OCI-M2 (cell line): ENCODE results near the gene NEURL1.

Source experiments
- DNase-seq: peaks from one replicate; lab custom pipeline; 2025; ENCODE audit not compliant: unreplicated experiment; lab: John Stamatoyannopoulos, UW

The NEURL1 gene, protein sequence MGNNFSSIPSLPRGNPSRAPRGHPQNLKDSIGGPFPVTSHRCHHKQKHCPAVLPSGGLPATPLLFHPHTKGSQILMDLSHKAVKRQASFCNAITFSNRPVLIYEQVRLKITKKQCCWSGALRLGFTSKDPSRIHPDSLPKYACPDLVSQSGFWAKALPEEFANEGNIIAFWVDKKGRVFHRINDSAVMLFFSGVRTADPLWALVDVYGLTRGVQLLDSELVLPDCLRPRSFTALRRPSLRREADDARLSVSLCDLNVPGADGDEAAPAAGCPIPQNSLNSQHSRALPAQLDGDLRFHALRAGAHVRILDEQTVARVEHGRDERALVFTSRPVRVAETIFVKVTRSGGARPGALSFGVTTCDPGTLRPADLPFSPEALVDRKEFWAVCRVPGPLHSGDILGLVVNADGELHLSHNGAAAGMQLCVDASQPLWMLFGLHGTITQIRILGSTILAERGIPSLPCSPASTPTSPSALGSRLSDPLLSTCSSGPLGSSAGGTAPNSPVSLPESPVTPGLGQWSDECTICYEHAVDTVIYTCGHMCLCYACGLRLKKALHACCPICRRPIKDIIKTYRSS

DNA sequence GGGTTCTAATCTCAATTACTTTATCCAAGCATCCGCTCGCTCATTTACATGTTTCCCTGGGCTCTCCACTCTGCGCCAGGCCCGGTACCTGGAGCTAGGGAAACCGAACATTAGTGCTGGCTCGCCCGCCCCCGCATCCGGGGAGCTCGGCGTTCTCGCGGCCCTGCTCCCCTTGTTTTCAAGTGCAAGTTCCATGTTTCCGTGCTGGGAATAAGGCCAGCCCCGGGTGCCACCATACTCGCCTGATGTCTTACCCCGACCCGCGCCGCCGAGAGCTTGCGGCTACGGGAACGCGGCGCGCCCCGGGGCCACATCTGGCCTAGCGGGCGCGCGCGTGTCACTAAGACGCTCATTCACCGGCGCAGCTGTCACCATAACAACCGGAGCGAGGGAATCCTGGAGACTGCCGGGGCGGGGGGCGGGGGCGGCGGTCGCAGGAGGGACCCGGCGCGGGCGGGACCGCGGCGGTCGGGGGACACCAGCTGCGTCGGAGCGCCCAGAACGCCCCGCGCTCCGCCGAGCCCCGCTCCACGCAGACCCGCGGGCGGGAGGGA, at the start of gene NEURL1:
NEURL1 (plus strand) TSS at position 344 of the 554 bp plus-strand sequence. CDS start 683 bp downstream, outside the sequence.
- no peak for DNase-seq

DNA sequence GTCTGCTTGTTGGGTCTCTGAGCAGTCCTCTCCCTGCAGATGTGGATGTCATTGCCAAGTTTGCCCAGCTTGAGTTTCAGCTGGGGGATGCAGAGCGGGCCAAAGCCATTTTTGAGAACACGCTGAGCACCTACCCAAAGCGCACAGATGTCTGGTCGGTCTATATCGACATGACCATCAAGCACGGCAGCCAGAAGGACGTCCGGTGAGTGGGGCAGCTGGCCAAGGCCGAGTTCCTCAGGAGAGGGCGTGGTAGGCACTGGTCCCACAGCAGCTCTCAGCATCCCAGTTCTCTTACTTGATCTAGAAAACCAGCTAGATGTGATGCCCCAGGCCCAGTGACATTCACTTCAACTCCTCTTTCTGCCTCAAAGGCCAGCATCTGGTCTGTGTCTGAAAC, 49.0 kb upstream of the NEURL1 start:
- no peak for DNase-seq

DNA sequence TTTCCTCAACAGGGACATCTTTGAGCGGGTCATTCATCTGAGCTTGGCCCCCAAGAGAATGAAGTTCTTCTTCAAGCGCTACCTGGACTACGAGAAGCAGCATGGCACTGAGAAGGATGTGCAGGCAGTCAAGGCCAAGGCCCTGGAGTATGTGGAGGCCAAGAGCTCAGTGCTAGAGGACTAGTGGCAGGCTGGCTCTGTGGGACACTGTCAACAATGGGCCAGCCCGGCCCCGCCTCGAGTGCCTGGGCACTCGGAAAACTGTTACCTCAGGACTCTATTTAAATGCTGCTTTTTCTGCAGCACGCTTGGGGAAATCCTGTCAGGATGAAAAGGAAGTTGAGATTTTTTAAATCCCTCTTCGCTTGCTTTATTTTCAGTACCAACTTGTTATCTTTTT, 48.1 kb upstream of the NEURL1 start:
- no peak for DNase-seq

DNA sequence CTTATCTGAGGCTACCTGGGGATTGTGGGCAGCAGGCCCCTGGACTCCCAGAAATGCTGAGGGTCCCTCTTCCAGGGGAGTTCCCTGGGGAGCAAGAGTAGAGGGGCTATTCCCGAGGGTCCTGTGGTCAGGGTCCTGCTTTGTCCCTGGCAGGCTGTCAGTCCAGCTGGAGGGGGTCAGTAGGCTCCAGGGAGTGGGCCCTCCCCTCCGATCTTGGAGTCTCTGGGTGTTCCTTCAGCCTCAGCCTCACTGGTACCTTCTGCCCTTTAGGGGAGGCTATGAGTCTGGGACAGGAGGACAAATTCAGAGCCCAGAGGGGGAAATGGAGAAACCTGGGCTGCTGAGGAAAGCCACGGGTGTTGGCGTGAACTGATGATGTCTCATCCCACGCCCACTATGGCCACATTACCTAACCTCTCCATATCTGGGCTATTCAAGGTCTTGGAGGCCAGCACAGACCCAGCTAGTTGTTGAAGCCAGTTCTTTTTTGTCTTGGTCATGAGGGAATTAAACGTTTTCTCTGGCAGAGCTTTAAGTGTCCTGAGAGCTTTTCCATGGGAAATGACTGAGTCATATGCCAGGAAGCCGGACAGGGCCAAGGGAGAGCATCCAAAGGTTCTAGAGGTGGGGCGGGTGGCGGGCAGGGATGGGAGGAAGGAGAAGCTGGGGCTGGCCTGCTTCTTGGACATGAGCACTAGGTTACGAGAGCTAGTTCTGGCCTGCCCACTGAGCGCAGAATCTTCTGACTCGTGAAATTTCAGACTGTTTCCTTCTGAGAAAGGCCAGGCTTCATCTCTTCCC, 47.5 kb upstream of the NEURL1 start:
- no peak for DNase-seq

DNA sequence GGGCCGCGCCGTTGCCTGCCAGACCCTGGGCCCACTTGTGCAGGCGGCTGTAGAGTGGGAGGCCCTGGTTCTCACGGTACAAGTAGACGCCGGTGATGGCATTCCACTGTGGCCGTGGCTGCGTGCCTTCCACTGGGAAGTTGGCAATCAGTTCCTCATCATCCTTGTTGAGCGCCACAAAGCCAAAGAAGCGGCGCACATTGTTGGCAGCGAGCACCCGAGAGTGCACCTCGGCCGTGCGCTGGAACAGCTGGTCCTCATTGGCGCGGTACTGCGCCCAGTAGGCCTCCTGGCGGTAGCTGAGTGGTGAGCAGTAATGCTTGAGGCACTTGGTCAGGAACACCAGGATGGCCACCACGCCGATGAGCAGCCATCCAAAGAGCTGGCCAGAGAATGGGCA, 46.3 kb upstream of the NEURL1 start:
- DNase-seq: no peak

DNA sequence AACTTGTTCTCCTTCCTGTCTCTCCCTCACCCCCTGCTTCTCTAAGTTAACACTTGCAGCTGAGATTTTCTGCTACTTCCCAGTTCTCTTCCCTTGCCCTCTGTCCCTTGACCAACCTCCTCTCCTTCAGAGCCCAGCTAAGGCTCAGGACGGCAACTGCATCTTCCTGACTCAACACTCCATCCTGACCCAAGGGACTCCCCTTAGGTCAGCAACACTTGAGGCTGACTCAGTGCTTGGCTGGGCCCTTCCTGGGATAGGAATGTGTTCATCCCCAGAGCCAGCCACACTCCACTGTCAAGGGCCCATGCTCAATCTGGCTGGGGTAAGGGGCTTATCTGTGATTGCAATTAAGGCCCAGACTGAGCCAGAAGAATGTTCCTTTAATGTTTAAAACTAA, 44.8 kb upstream of the NEURL1 start:
- DNase-seq: no peak

DNA sequence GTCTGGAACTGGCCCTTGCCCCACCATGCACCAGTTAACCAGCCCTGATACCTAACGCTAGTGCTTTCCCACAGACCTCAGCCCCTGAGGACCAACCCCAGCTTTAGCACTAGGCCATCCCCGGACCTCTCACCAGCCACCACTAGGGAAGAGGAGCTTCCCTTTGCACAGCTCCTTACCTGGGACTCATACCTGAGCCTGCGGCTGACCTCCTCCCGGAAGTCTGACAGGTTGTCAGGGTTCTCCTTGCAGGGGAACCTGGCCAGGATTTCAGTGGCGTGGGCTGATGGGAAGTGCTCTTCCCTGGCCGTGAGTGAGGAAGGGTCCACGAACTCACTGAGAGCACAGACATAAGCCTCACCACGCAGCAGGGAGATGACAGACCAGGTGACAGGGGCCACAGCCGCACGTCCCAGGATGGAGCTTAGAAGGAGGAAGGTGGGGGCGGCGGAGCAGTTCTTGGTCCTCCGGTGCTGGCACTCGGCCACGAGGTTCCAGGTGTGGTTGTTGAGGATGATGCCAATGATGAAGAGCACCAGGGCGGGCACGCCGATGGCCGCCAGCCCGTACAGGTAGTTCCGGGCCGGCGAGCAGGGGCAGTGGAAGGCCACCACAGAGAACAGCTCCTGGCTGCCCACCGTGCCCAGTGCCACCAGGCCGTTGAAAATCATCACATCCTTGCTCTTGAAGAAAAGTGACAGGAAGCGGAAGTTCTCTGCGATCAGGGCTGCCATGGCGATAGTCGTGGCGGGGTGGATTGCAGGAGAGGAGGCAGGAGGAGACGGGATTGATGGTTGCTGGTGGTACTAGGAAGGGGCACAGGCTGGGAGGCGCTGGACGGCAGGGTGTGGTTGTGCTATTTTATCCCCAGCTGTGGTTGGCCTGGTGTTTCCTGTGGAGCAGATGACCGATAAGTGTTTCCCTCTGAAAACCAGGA, 44.0 kb upstream of the NEURL1 start:
- no peak for DNase-seq

DNA sequence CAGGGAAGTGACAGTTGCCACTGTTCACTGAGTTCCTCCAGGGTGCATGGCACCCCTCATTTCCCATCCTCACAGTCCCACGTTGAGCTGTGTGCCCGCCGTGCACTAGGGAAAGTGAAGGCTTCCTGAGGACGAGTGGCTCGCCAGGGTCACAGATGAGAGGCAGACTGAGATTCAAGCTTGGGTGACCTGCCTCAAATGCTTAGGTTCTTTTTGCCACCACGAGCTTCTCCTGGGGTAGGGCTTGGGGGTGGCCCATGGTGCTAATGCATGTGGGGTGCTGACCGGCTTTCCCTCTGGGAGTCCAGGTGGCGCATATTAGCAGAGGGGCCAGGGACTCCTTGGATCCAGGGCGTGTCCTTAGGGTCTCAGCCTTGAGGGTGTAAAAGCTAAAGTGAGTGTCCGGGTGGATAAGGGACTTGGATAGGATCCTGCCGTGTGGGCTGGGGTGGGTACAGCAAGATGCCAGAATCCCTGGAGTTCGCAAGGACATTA, 43.3 kb upstream of the NEURL1 start:
- DNase-seq: no peak

DNA sequence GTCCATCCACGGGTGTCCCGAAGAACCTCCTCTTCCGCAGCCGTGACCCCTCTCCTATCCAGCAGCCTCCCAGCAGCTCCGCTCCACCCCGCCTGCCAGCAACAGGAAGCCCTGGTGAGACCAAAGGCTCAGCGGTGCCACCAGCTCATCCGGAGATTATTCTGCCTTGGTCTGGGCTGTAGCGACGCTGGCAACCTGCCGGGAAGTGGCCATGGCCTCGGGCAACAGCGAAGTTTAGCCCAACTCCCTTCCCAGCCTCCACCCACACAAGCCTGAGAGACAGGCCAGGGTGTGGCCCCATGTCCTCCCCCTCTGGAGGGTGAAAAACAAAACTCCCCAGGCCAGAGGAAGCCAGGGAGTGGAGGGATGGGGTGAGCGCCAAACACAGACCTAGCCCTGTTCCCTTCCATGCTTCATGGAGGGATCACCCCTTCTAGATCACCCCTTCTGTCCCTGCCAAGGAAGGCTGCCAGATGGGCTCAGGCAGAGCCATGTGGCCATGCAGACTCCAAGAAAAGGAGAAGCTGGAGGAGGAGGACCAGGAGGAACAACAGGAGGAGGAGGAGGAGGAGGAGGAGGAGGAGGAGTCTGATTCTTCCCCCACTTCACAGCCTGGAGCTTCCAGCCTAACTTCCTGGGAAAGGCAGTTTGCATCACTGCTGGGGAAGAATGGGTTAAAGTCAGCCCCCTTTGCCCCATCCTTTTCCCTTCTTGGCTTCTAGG, 42.3 kb upstream of the NEURL1 start:
- no peak for DNase-seq

DNA sequence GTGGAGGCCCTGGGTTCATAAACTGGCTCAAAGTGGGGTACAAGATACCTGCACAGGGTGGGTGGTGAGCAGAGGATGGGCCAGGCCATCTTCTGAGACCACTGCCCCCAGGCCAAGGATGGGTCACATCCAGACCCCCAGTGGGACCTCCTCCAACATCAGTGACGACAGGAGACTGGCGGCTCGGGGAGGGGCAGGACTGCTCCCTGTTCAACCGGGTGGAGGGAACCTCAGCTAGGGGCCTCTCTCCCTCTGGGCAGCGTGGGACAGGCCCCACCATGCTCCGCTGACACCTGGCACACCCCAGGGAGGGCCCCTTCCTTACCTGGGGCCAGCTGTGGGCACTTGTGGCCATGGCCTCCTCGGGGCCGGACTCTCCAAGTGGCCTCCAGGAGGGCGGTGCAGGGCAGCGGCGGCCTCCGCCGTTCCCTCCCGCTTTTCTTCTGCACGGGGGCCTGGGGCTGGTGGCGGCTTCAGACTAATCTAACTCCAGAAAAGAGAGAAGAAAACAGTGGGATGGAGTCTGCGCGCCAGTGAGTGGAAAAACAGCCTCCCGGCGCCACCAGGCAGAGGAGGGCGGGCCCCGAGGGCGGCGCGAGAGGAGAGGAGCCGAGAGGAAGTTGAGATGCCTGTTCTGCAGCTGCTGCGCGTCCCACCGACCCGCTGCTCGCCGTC, 41.5 kb upstream of the NEURL1 start, which contains the start of gene CALHM2:
CALHM2 (minus strand) TSS at position 540 of the 675 bp plus-strand sequence. CDS start 2,429 bp downstream, outside the sequence.
- DNase-seq: no peak

DNA sequence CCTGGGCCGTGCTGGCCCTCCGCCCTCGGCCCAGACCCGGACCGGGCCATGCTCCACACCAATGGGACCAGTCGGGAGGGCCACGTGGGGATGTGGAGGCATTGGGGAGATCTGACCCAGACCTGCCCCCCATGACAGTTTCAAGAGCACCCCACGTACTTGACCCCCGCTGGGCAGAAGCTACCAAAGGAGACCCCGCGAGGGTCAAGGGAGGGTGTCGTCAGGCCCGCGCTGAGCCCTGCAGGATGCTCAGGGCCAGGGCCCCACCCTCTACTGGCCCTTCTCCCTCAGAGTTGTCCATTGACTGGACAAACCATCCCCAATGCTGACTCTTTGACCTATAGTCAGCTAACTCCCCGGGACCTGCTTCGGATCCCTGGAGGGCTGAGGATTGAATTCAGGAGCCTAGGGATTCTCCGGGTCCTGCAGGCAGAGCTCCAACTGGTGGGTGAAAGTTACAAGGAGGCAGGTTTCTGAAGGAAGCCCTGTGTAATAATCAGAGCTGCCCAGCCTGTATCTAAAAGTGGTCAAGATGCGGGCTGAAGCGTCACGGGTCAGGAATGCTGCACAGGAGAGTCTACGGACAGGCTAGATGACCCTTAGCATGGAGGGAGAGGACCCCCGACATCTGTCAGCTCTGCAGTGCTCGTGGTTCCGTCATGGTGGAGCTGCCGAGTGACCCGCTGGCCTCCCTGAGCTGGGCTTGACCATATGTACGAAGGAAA, 40.8 kb upstream of the NEURL1 start:
- no peak for DNase-seq

DNA sequence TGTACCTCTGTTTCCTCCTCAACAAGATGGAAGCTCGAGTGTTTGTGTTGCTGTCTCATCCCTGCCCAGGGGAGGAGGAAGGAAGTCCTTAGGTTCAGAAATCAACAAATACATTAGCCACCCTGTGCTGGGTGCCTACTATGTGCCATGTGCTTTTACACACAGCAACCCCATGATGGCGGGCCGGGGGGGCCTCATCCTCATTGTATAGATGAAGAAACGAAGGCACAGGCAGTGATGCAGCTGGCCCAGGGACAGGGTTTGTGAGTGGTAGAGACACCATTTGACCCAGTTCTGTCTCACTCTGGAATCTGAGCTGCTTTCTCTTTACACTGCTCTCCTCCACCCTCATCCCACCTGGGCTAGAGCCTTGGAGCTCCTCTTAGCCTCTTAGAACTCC, 39.5 kb upstream of the NEURL1 start:
- no peak for DNase-seq

DNA sequence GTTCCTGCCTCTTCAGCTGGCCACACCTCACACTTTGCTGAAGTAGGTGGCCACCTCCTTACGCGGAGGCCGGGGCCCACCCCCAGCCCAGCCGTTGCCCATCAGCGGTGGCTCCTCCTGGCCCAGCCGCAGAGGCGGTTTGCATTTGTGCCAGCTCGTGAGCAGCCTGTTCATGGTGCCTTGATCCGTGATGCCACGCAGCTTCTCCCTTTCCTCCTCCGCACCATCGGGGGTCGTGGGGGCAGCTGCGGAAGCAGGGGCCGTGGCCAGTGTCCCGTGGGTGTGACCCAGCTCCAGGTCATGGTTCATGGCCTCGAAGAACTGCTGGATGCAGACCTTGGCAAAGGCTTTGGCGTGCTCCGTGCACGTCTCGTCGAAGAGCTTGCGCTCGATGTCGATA, 38.3 kb upstream of the NEURL1 start:
- DNase-seq: no peak

DNA sequence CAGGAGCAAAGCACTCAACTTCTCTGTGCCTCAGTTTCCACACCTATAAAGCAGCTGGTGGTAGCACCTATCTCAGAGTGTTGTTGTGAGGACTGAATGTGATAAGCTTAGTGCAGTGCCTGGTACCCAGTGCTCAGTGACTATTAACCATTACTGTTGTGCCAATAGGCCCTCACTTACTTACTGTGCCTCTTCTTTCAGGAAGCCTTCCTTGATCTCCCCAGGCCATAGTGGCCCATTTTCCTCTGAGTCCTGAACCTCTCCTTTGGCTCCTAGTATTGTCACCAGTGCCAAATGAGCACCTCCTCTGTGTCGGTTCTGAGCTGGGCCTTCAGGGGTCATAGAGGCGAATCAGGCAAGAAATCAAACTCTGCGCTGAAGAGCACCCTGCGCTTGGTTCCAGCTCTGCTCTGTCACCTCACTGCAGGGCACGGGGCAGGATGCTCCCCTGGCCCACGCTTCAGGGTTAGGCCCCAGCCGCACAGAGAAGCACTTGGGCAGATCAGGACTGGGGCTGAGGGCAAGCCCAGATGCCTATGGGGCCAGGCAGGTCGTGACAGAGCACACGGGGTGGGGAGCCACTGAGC, 37.3 kb upstream of the NEURL1 start:
- DNase-seq: no peak

DNA sequence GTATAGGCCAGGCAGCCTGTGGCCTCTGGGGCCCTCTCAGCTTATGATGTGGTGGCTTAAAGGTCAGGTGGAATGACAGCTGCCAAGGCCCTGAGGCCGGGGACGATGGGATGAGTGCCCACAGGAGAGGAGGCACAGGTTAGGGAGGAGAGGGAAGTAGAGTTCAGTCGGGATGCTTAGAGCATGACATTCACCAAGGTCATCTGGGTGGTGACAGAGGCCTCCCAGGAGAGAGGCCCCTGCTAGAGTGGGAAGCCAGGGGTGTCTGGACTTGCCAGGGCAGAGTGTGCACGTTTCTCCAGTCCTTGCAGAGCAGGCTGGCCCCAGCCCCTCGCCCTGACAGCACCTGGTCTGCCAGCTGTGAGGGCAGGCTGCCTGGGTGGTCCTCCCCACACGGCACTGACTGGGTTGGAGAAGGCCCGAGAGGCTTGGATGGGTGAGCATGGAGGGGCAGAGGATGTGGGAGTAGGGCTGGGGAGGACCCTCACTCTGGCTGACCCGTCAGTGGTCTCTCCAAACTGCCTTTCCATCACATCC, 36.3 kb upstream of the NEURL1 start:
- no peak for DNase-seq

DNA sequence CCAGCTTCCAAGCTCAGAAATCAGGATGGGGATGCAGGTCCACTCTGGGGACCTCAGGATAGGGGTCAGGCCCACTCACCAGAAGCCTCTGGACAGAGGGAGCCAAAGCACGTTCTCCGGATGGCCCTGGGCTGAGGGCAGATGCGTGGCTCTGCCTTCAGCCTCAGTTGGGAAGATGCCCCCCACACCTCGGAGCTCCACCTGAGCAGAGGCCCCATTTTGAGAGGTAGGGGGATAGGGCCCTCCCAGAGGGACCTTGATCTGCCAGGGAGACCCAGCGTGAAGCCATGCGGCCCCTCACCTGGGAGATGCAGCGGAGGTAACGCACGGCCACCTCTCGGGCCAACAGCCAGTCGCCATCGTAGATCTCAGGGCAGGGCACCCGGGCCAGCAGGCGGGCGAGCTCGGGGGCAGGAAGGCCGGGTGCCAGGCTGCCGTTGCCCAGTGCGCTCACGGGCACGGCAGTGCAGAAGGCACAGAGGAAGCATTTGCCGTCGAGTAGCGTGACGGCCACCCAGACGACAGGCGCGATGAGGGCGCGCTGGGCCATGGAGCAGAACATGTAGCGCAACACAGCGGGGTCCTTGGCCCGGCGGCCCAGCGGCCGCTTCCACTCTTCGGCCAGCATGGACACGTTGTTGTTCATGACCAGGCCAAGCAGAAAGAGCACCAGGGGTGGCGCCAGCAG, 35.5 kb upstream of the NEURL1 start:
- DNase-seq: no peak

DNA sequence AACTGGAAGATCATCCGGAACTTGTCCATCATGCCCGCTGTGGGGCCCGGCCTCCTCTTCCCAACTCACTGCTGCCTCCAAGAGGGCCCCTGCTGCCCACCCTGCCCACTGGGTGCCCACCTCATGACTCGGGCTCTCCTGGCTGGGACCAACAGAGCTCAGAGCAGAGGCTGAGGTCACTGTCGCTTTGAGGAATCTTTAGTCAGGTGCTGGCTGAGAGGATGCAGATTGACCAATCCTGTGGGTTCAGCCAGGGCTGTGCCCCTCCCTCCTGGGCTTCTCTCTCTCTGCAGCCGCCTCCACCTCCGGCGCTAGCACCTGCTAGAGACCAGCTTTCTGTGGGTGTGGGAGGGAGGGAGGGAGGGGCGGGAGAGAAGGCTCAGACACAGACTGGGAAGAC, 34.8 kb upstream of the NEURL1 start, which contains the start of gene CALHM1:
CALHM1 (minus strand) TSS at position 181 of the 400 bp plus-strand sequence; CDS start at position 32, 149 bp downstream.
- DNase-seq: no peak
